Endothelial cell of umbilical vein (primary cell): ENCODE results near the gene KRTCAP2. TPM values are rescaled to one million over a fixed set of nuclear protein-coding genes. Genes with fewer than 3 reads are reported as not detected.

Experiments used
- BruUV-seq: library from RNA; stranded (reverse); fragments of 400-500 nt; replicated peaks from 2 replicates; lab custom pipeline; 2021; lab: Mats Ljungman, UMichigan
- CTCF ChIA-PET: fragments of 300-600, 350-600 bp; sonication (Branson Sonifier 250); formaldehyde crosslinking; loops from one replicate; lab custom pipeline; 2021; ENCODE audit warnings: antibody characterized with exemption, inconsistent platforms; lab: Charles Lee
- POLR2A ChIA-PET: fragments of 300-600, 350-600 bp; sonication (Branson Sonifier 250); formaldehyde crosslinking; loops from one replicate; lab custom pipeline; 2021; ENCODE audit warnings: antibody characterized with exemption, inconsistent platforms; lab: Charles Lee
- DNase-seq: peaks from one replicate; pipeline ENCODE4 v3.0.0-alpha.2; 2011; ENCODE audit warnings: low read depth, low spot score
- FAIRE-seq: peaks from 2 replicates; lab custom pipeline; 2011; peaks lifted over from hg19 to GRCh38; lab: Jason Lieb, UNC
- H2AFZ ChIP-seq: 2 replicates; pipeline ENCODE4 v1.6.0; 2012; ENCODE audit warnings: low read depth, low read length, control low read depth, inconsistent platforms
- H3K27ac ChIP-seq: 2 replicates; pipeline ENCODE4 v1.5.1; 2011; ENCODE audit warnings: low read depth, mild to moderate bottlenecking, control low read depth, low read length, moderate library complexity; ENCODE audit not compliant: insufficient read depth
- H3K27me3 ChIP-seq, 2 experiments: 2 replicates each; pipeline versions ENCODE4 v1.6.0 to v1.6.1; 2011; ENCODE audit warnings: low read length in 2 of 2, mixed read lengths in 1 of 2; ENCODE audit not compliant: control insufficient read depth in 2 of 2, insufficient read depth in 2 of 2
- H3K36me3 ChIP-seq, 2 experiments: 2 replicates in 1 of 2; 3 replicates in 1 of 2; pipeline ENCODE4 v1.5.1; 2011; ENCODE audit warnings: low read length in 2 of 2, mild to moderate bottlenecking in 1 of 2, moderate library complexity in 1 of 2; ENCODE audit not compliant: control insufficient read depth in 2 of 2, insufficient read depth in 2 of 2; ENCODE audit errors: extremely low read depth in 1 of 2
- H3K4me1 ChIP-seq: 3 replicates; pipeline ENCODE4 v1.5.1; 2011; ENCODE audit warnings: mild to moderate bottlenecking, low read length; ENCODE audit not compliant: control insufficient read depth, insufficient read depth; ENCODE audit errors: extremely low read depth
- H3K4me2 ChIP-seq: 2 replicates; pipeline ENCODE4 v1.6.1; 2011; ENCODE audit warnings: low read length, control low read depth, mixed read lengths; ENCODE audit not compliant: insufficient read depth
- H3K4me3 ChIP-seq, 3 experiments: fragments of 200-600 bp in 1 of 3; sonication (generic), shearing (Covaris generic) in 1 of 3; replicated peaks in 1 of 3; 2 replicates each; pipeline ENCODE4 v1.5.1; 2011 to 2016; ENCODE audit warnings: control low read depth in 3 of 3, low read length in 3 of 3, mild to moderate bottlenecking in 2 of 3, inconsistent platforms in 1 of 3, low read depth in 1 of 3, moderate library complexity in 1 of 3; ENCODE audit not compliant: insufficient read depth in 1 of 3
- H3K79me2 ChIP-seq: 2 replicates; pipeline ENCODE4 v1.6.0; 2012; ENCODE audit warnings: low read length, inconsistent platforms; ENCODE audit not compliant: control insufficient read depth, insufficient read depth
- H3K9ac ChIP-seq: replicated peaks from 2 replicates; pipeline ENCODE3; 2011; ENCODE audit warnings: low read length, control low read depth; ENCODE audit not compliant: insufficient read depth; ENCODE audit errors: extremely low read depth
- H3K9me1 ChIP-seq: replicated peaks from 3 replicates; pipeline ENCODE4 v1.6.0; 2011; ENCODE audit warnings: mild to moderate bottlenecking, low read length; ENCODE audit not compliant: control insufficient read depth, insufficient read depth; ENCODE audit errors: extremely low read depth
- H3K9me3 ChIP-seq: replicated peaks from 2 replicates; pipeline ENCODE4 v1.5.1; 2012; ENCODE audit warnings: low read length, inconsistent platforms; ENCODE audit not compliant: control insufficient read depth, insufficient read depth
- H4K20me1 ChIP-seq: replicated peaks from 2 replicates; pipeline ENCODE3; 2011; ENCODE audit warnings: mild to moderate bottlenecking, low read length; ENCODE audit not compliant: control insufficient read depth, insufficient read depth; ENCODE audit errors: extremely low read depth
- CTCF ChIP-seq, 2 donors: IDR thresholded peaks; 1 replicate in 1 of 2; 2 replicates in 1 of 2; pipeline ENCODE4 v1.5.1; 2011; ENCODE audit warnings: low read length in 2 of 2, mild to moderate bottlenecking in 2 of 2, moderate library complexity in 2 of 2, control low read depth in 1 of 2, inconsistent platforms in 1 of 2, low read depth in 1 of 2; ENCODE audit not compliant: insufficient read depth in 1 of 2; ENCODE audit errors: extremely low read depth in 1 of 2
- EZH2 ChIP-seq: IDR thresholded peaks from 2 replicates; pipeline ENCODE4 v1.6.1; 2012; ENCODE audit warnings: borderline replicate concordance, low read depth, mild to moderate bottlenecking, moderate library complexity, low read length, inconsistent platforms; ENCODE audit not compliant: severe bottlenecking
- FOS ChIP-seq: IDR thresholded peaks from 2 replicates; pipeline ENCODE4 v1.6.1; 2011; ENCODE audit warnings: mild to moderate bottlenecking, low read length, moderate library complexity, borderline replicate concordance; ENCODE audit not compliant: insufficient read depth
- GATA2 ChIP-seq: IDR thresholded peaks from 2 replicates; pipeline ENCODE4 v1.7.0; 2011; ENCODE audit warnings: low read depth, mild to moderate bottlenecking, moderate library complexity, mixed read lengths, low read length; ENCODE audit not compliant: insufficient read length, insufficient read depth
- JUN ChIP-seq: IDR thresholded peaks from 2 replicates; pipeline ENCODE4 v1.6.1; 2011; ENCODE audit warnings: borderline replicate concordance, low read depth; ENCODE audit not compliant: insufficient read length, insufficient read depth
- MAX ChIP-seq: IDR thresholded peaks from 2 replicates; pipeline ENCODE4 v1.6.1; 2011; ENCODE audit not compliant: insufficient read depth, insufficient read length
- MYC ChIP-seq: IDR thresholded peaks from one replicate; pipeline ENCODE4 v1.6.1; 2011; ENCODE audit warnings: mild to moderate bottlenecking, low read depth, low read length
- POLR2A ChIP-seq: IDR thresholded peaks from 2 replicates; pipeline ENCODE4 v1.6.1; 2012; ENCODE audit warnings: low read depth, mild to moderate bottlenecking, control low read depth, low read length
- POLR2AphosphoS5 ChIP-seq: IDR thresholded peaks from 2 replicates; pipeline ENCODE4 v1.6.1; 2012; ENCODE audit warnings: low read depth, mild to moderate bottlenecking, control low read depth, low read length, moderate library complexity; ENCODE audit not compliant: insufficient read depth
- dilution Hi-C: fragments of 300-500 bp; cut with MboI; formaldehyde crosslinking; loops from one replicate; pipeline ENCODE4 v1.15.0; 2019; ENCODE audit warnings: low sequenced_read_pairs; ENCODE audit not compliant: extremely low pct_ligation_motif_present
- intact Hi-C: fragments of 100-400 bp; cut with micrococcal nuclease; formaldehyde crosslinking; loops from one replicate; pipeline ENCODE4 v1.10.0; 2022
- polyA plus RNA-seq, 4 experiments: library from polyadenylated mRNA; depleted of rRNA in 3 of 4; stranded (reverse) in 3 of 4; unstranded in 1 of 4; fragments of >200 nt; gene quantifications; 2 replicates each; pipeline versions ENCODE4 v1.2.1 to v1.2.3, GENCODE V29; 2011 to 2012; ENCODE audit warnings: missing spikeins in 1 of 4
- total RNA-seq: library from RNA; stranded (reverse); gene quantifications from 2 replicates; pipeline ENCODE4 v1.2.3, GENCODE V29; 2021

Gene KRTCAP2
- total and polyA plus RNA-seq, 2 donors (not counting 3 experiments of a cell fraction or from before 2014, with no cell fraction given) = 207 to 362 TPM

- Histone ChIP-seq H2AFZ (no peak overlapping the region), H3K4me3 (no peak overlapping the region), H4K20me1 (no peaks in the 10 kb centered on the region), H3K27ac (no peak overlapping the region), H3K79me2 (no peaks in the 10 kb centered on the region), H3K4me2 (no peak overlapping the region), H3K27me3 (no peaks in the 10 kb centered on the region), H3K9ac (no peak overlapping the region), H3K36me3 (no peaks in the 10 kb centered on the region), H3K9me3 (no peaks in the 10 kb centered on the region), H3K4me1 (peaks cover 3% of the 10 kb centered on the region), H3K9me1 (no peaks in the 10 kb centered on the region)
- no peak for DNase-seq
- dilution Hi-C loops (no loop called here), intact Hi-C loops (no loop called here)
- CTCF ChIA-PET = interaction anchor here (1.7 kb wide), 1 partner anchor 19 kb away, joined by 6 read pairs; no protein-coding TSS in a partner anchor
- TF ChIP-seq MYC (no peak), POLR2A (no peak), POLR2AphosphoS5 (no peak), CTCF (IDR thresholded peaks at IDR 0.05; ENCODE audit: extremely low read depth in 1 of 2, insufficient read depth in 1 of 2, low read depth in 1 of 2, low read length in 2 of 2) (no peak), GATA2 (no peak), JUN (no peak), FOS (no peak), MAX (no peak), EZH2 (no peak)
- BruUV-seq = no TSS peak
- POLR2A ChIA-PET = no interaction called here
- no peak for FAIRE-seq
Observed at GRCh38 chr1:155188268-155188667, 15.2 kb upstream of the KRTCAP2 start.
